GM18951 (cell line): ENCODE measurements around the gene FSIP1.

ENCODE experiments used
- POLR2A ChIP-seq: IDR thresholded peaks from 4 replicates; pipeline ENCODE4 v1.6.1; 2011; ENCODE audit warnings: mild to moderate bottlenecking; ENCODE audit not compliant: insufficient read length, insufficient read depth; ENCODE audit errors: extremely low read depth
- in situ Hi-C: fragments of 300-500 bp; cut with MboI; formaldehyde crosslinking; loops from one replicate; pipeline ENCODE4 v1.12.0; 2022; ENCODE audit warnings: low sequenced_read_pairs, mixed read lengths, inconsistent platforms; ENCODE audit not compliant: unreplicated experiment

Gene FSIP1

GRCh38 chr15:39787479-39787878 lies 4.8 kb upstream of the FSIP1 start:
- TF ChIP-seq POLR2A: no peak
- in situ Hi-C loops: loop anchor here (10.0 to 25.0 kb wide), 3 partner anchors 87 to 375 kb away; partner anchors contain the start of gene BUB1B

DNA sequence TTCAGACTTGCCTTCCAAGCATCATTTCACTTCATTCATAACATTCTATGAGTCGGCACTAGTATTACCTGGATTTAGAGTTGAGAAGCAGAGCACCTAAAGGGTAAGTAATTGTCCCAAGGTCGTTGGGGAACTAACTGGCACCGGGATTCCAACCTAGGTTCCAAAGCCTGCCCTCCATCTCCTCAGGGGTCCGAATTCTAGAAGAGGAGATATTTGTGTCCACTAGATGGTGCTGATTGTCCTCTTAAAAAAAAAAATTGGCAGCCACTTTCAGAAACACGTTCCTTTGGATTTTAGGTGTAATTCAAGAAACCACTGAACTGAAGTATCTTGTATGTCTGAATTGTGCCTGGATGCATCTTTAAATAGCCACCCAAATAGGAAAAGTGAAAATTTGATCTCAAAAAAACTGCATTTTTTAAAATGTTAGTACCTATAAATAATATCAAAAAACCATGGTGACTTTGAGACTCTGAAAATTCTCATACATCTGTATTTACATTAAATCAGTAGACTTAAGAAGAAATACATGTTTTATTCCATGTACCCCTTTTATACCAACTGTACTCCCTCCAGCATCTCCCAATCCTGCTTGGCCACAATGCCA lies 3.9 kb upstream of the FSIP1 start:
- no peak for TF ChIP-seq POLR2A
- in situ Hi-C loops: loop anchor here (10.0 to 25.0 kb wide), 3 partner anchors 88 to 376 kb away; partner anchors contain the start of gene BUB1B

DNA sequence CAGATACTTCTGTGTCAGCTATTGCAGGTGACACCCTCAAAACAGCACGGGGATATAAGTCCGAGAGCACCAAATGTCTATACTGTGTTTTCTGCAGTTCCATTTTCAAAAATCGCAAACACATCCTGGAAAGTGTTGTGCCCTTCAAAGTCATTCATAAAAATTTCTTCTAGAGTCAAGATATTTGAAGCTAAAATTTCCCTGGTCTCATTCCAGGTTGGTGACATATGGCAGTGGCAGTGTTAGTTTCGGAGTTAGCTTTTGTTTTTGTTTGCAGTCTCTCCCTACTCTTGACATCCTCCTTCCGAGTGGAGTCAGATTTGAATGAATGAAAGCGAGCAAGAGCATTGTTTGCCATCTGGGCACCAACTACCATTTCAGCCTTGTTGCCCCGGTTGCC lies 3.2 kb upstream of the FSIP1 start:
- no peak for TF ChIP-seq POLR2A
- in situ Hi-C loops: loop anchor here (10.0 to 25.0 kb wide), 3 partner anchors 89 to 376 kb away; partner anchors contain the start of gene BUB1B

GRCh38 chr15:39785139-39785538 lies 2.5 kb upstream of the FSIP1 start:
- TF ChIP-seq POLR2A: no peak
- in situ Hi-C loops: loop anchor here (10.0 to 25.0 kb wide), 3 partner anchors 90 to 377 kb away; partner anchors contain the start of gene BUB1B

DNA sequence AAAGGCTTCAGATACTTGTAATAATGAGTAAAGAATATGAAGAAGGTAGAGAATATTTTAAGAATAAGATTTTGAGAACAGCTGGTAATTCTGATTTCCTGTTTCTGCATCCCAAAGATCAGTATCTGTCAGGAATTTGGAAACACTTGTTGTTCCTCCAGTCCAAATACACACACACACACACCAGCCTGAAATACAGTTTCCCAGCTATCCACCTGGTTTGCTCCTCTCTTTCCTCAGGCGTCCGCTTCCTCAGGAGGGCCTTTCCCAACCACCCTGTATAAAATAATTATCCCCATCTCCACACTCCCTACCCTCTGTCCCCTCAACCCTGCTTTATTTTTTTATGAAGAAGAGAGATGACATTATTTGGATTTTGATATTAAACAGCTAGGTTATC lies 2.0 kb upstream of the FSIP1 start:
- TF ChIP-seq POLR2A: no peak
- in situ Hi-C loops: loop anchor here (10.0 to 25.0 kb wide), 3 partner anchors 90 to 378 kb away; partner anchors contain the start of gene BUB1B

- in situ Hi-C loops: loop anchor here (10.0 to 25.0 kb wide), 3 partner anchors 91 to 378 kb away; partner anchors contain the start of gene BUB1B
- no peak for TF ChIP-seq POLR2A
Measured at GRCh38 chr15:39784125-39784524, 1.5 kb upstream of the FSIP1 start.

- in situ Hi-C loops: loop anchor here (10.0 to 25.0 kb wide), 3 partner anchors 91 to 379 kb away; partner anchors contain the start of gene BUB1B
- TF ChIP-seq POLR2A: no peak
Measured at GRCh38 chr15:39783244-39783820, 691 bp upstream of the FSIP1 start.

GRCh38 chr15:39781967-39782302 lies 706 bp downstream of the FSIP1 start:
- TF ChIP-seq POLR2A: no peak
- in situ Hi-C loops: loop anchor here (10.0 to 25.0 kb wide), 3 partner anchors 93 to 380 kb away; partner anchors contain the start of gene BUB1B

DNA sequence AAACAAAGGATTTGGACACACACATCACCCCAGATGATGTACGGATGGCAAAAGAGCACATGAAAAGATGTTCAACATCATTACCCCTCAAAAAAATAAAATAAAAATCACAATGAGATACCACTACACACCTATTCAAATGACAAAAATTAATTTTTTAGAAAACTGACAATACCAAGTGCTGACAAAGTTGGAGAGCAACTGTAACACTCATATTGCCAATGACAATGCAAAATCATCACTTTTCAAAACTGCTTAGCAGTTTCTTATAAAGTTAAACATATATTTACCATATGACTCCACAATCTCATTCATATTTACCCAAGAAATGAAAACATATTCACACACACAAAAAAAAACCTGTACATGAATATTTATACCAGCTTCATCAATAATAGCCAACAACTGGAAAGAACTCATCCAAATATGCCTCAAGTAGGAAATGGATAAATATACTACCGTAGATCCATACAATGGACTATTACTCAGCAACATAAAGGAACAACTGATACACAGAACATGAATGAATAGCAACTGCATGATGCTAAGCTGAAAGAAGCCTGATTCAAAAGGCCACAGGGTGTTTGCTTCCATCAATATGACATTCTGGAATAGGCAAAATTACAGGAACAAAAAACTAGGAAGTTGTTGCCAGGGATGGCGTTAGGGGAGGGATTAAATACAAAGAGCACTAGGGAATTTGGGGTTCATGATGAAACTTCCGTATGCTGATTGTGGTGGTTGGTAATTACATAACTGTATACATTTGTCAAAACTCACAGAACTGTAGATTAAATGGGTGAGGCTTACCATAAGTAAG lies 1.3 kb downstream of the FSIP1 start:
- in situ Hi-C loops: loop anchor here (10.0 to 25.0 kb wide), 3 partner anchors 93 to 381 kb away; partner anchors contain the start of gene BUB1B
- no peak for TF ChIP-seq POLR2A

DNA sequence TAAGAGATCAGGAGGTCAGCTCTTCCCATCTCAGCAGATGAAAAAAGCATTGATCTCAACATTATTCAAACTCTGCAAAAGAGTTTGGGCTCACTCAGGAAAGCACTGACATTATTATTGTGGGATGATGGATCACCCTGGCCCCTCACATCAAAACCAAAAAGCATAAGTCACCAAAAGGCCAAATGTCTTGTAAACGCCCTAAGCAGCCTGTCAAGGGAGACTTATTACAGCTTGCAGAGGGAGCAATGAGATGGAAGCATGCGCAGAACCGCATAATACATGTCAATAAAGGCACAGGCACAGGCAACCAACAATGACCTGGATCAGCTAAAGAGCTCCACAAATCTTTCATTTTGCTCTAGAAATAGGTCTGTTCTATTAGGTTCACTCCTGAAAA lies 4.6 kb downstream of the FSIP1 start:
- in situ Hi-C loops: loop anchor here (25.0 kb wide), 2 partner anchors 234 to 384 kb away; partner anchors contain the start of gene BUB1B

GRCh38 chr15:39777496-39777895 lies 5.1 kb downstream of the FSIP1 start:
- in situ Hi-C loops: loop anchor here (25.0 kb wide), 2 partner anchors 235 to 385 kb away; partner anchors contain the start of gene BUB1B
- no peak for TF ChIP-seq POLR2A

More for the DNA sequence above, 4.6 kb downstream of the FSIP1 start:
- no peak for TF ChIP-seq POLR2A

DNA sequence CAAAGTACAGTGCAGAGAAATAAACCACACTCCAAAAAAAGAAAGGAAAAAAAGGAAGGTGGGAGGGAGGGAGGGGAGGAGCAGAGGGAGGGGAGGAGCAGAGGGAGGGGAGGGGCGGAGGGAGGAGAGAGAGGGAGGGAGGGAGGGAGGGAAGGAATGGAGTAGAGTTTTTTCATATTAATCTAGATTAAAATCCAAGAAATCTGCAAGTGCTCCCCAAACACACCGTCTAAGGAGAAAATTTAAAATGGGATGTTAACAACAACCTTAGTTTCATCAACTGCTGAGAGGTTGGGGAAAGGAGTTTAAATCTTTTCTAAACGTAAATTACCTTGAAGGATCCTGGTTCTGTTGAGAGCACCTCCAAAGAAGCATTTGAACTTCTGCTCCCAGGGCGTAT lies 6.6 kb downstream of the FSIP1 start:
- TF ChIP-seq POLR2A: no peak

DNA sequence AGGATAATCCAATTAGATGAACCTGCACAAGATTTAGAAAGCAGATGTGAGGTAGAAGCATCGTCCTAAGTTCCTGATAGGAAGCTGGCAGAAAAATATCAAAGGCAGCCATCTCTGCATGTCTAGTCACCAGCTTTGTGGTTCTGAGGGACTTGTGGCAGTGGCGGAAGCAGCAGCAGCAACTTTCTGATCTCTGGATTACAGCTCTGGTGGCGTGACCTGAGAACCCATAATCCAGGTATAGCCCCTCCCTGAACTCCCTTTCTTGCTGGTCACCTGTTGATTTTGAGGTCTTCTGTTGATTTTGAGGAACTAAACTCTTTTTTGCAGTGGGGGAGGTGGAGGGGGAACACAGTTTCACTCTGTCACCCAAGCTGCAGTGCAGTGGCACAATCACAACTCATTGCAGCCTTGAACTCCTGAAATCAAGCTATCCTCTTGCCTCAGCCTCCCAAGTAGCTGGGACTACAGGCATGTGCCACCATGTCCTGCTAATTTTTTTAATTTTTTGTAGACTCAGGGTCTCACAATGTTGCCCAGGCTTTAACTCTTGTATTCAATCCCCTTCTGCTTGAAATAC lies 7.9 kb downstream of the FSIP1 start:
- no peak for TF ChIP-seq POLR2A
- in situ Hi-C loops: loop anchor here (25.0 kb wide), 2 partner anchors 238 to 388 kb away; partner anchors contain the start of gene BUB1B

More for the DNA sequence above, 6.6 kb downstream of the FSIP1 start:
- in situ Hi-C loops: loop anchor here (25.0 kb wide), 2 partner anchors 236 to 386 kb away; partner anchors contain the start of gene BUB1B
